NB4 (cell line): ENCODE data around the gene PMPCA.
"Not testable (repeated sequence)": the region's sequence is repeated elsewhere in the genome, so short reads cannot be mapped to it uniquely, and the experiment has no call there.

Source experiments
- DNase-seq: peaks from one replicate; pipeline ENCODE4 v3.0.0; 2010; ENCODE audit warnings: low read depth
- H3K4me3 ChIP-seq: one replicate; pipeline ENCODE4 v1.5.1; 2011; ENCODE audit warnings: mild to moderate bottlenecking, low read depth, low read length, moderate library complexity
- MYC ChIP-seq: IDR thresholded peaks from 2 replicates; pipeline ENCODE4 v1.6.1; 2011; ENCODE audit warnings: low read depth, low read length
- POLR2A ChIP-seq: IDR thresholded peaks from 2 replicates; pipeline ENCODE4 v1.6.1; 2011; ENCODE audit warnings: mild to moderate bottlenecking; ENCODE audit not compliant: insufficient read length; ENCODE audit errors: extremely low read depth
- TF ChIP-seq, protein P1 (sequence below): IDR thresholded peaks from 2 replicates; pipeline ENCODE4 v1.6.1; 2011; ENCODE audit warnings: low read depth, low read length
- TF ChIP-seq, protein P2 (sequence below): IDR thresholded peaks from one replicate; pipeline ENCODE4 v1.5.1; 2012; ENCODE audit warnings: low read depth, low read length

Gene PMPCA

DNA sequence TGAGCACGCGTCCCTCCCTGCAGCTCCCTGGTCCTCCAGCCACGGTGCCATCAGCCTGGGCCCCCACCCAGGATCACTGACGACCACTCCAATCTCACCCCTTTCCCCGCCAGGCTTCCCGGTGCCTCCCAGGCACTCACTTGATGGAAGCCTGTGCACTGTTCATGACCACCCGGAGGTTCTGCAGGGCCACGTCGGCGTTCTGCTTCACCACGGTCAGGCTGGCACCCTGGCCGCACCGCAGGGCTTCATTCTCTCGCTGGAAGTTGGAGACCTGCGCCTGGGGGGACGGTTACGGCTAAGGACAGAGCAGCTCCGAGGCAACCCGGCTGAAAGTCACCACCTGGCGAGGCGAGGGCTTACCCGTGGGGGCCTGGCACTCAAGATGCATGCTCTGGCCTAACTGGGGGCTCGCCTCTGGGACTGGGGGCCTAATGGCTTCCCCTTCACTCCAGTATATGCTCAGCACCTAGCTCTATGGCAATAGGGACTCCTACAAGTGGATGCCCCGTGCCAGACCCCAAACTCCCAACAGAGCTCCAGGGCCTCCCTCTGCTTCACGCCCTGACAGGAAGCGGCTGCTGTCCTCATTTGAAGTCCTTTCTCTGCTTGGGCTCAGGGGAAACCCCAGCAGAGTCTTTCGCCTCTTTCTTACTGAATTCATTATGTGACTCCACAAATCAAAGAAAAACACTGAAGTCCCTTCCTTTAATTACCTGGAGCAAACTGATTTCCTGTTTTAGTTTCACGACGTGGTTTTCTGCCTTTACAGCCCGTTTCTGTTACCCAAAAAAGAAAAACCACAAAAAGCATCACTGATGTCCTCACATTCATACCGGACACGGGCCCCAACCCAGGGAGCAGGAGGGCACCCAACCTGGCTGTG, 6.3 kb upstream of the PMPCA start:
- no peak for DNase-seq
- H3K4me3 ChIP-seq, result no peak overlapping the region
- TF ChIP-seq POLR2A (no peak), MYC (no peak)
- TF ChIP-seq, protein P1, sequence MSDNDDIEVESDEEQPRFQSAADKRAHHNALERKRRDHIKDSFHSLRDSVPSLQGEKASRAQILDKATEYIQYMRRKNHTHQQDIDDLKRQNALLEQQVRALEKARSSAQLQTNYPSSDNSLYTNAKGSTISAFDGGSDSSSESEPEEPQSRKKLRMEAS, result no peak
- TF ChIP-seq, protein P2, sequence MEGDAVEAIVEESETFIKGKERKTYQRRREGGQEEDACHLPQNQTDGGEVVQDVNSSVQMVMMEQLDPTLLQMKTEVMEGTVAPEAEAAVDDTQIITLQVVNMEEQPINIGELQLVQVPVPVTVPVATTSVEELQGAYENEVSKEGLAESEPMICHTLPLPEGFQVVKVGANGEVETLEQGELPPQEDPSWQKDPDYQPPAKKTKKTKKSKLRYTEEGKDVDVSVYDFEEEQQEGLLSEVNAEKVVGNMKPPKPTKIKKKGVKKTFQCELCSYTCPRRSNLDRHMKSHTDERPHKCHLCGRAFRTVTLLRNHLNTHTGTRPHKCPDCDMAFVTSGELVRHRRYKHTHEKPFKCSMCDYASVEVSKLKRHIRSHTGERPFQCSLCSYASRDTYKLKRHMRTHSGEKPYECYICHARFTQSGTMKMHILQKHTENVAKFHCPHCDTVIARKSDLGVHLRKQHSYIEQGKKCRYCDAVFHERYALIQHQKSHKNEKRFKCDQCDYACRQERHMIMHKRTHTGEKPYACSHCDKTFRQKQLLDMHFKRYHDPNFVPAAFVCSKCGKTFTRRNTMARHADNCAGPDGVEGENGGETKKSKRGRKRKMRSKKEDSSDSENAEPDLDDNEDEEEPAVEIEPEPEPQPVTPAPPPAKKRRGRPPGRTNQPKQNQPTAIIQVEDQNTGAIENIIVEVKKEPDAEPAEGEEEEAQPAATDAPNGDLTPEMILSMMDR, result no peak

DNA sequence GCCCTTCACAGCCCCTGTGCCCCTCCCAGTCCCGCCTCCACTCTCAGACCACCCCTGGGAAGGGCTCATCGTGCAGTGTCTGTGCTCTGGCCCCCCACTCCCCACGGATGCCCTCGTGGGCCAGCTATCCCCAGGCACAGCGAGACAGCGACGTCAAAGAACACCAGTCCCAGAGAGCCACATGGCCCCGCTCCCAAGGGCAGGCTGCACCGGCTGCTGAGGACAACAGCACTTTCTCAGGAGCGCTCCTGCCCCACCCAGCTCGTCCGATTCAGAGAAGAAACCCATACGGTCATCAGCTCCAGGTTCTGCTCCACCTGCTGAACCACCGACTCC, 5.7 kb upstream of the PMPCA start:
- no peak for DNase-seq
- TF ChIP-seq POLR2A (no peak), MYC (no peak)
- TF ChIP-seq, protein P2, result no peak
- H3K4me3 ChIP-seq, result no peak overlapping the region

DNA sequence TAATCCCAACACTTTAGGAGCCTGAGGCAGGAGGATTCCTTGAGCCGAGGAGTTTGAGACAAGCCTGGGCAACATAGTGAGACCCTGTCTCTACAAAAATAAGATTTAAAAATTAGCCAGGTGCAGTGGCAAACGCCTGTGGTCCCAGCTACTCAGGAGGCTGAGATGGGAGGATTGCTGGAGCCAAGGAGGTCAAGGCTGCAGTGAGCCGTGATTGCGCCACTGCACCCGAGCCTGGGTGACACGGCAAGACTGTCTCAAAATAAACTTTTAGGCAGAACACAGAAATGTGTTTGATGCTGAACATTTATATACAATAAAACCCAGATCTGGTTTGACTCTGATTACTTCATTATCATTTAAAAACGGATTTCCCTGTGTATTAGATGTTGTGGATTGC, 5.0 kb upstream of the PMPCA start:
- DNase-seq, result no peak
- TF ChIP-seq POLR2A (no peak), MYC (no peak)
- TF ChIP-seq, protein P1, result no peak
- TF ChIP-seq, protein P2, result no peak
- no peak overlapping the region for H3K4me3 ChIP-seq

DNA sequence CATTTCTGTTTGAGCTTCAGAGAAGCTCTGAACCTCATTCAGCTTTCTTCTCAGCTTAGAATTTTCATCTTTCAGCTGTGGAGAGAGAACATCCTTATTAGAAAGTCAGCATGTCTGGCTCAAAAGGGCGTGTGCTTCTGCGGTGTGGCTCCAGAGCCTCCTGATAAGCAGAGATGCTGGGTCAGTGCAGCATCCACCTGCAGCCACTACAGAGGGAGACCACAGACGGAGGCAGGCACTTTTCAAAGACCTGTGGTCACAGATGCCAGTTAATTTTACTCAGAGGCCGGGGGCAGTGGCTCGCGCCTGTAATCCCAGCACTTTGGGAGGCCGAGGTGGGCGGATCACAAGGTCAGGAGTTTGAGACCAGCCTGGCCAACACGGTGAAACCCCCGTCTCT, 4.6 kb upstream of the PMPCA start:
- DNase-seq, H3K4me3 ChIP-seq: not testable (repeated sequence)

DNA sequence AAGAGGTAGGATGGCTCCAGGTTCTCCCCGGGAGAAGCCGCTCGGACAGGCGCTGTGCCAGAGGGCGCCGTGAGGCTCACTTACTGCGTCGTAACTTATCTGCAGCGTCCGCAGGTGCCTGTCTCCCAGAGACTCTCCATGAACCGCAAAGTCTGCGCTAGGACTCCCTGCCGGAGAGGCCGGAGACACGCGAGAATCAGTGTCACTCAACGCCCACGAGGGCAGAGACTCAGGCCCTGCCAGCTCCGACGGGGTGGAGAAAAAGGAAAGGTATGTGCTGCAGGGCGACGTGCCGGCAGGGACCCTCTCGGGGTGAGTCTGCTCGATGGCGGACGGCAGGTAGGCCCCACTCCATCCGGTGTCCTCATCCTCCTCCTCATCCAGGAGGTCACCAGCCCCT, 3.4 kb upstream of the PMPCA start:
- H3K4me3 ChIP-seq, DNase-seq: not testable (repeated sequence)

DNA sequence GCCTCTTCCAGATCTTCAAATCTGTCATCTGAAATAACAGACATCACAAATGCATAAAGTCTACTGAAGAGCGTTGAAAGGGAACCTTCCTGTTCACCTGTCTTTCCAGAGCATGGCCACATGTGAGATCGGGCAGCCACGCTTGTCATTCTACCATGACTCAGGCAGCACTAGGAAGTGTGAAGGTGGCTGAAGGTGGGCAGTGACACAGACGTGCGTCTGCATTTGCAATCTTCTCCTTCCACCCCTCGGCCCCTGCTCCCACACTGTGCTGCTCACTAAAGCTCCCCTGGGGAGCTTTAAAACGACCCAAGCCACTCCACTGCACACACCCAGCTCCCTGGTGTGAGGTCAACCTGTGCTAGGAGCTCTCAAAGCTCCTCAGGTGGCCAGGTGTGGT, 2.5 kb upstream of the PMPCA start:
- no peak overlapping the region for H3K4me3 ChIP-seq
- TF ChIP-seq, protein P1, result no peak
- TF ChIP-seq, protein P2, result no peak
- TF ChIP-seq MYC (no peak), POLR2A (no peak)
- no peak for DNase-seq

DNA sequence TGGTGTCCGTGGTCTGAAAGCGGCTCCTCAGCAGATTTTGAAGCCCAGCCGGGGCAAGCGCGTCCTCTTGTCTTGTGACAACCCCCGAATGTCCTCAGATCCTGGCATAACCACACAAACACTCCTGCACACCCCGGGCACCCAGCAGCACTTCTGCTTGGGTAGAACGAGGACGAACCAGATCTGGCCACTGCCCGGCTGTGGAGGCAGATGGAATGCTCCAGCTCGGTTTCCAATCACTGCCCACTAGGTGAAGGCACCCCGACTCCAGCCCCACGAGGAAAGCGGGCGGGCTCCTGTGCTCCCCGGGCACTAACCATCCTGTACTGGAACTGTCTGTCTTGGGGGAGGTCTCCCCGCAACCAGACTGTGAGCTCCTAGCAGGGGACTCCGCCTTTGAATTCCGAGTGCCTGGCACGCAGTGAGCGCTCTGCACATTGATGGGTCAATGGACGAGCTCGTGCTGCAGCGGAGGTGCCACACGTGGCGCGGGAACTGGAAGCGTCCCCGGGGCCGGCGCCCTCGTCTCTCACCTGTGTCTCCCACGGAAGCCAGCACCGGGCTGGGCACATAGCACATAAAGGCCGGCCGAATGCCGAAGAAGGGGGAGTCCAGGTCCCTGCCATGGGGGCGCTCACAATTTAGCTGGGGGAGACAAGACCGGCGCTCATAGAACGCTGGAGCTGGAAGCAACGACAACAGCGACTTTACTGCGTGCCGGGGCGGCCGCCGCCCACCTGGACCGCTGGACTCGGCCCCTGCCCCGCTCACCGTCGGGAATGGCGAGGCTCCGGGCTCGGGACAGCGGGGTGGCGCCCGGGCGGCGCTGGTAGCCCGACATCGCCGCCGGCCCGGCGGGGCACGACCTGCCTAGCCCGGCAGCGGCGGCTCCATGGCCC, 652 bp upstream of the PMPCA start:
- TF ChIP-seq, protein P2, result no peak
- TF ChIP-seq, protein P1, result peak; percentile 88
- TF ChIP-seq POLR2A, result no peak
- TF ChIP-seq MYC, result peak; percentile 65; the same call in 1 of the 2 replicates
- peak overlapping the region; percentile 80 for H3K4me3 ChIP-seq
- DNase-seq, result peak; percentile 57
